ENCODE data around the gene LMO3.
A peak's percentile ranks its signal among the peaks of the same experiment; 100 is the strongest.
"Not testable (repeated sequence)": the region's sequence is repeated elsewhere in the genome, so short reads cannot be mapped to it uniquely, and the experiment has no call there.

LMO3 gene

GRCh38 chr12:16537652-16538051, 68.3 kb downstream of the LMO3 start:
- not testable (repeated sequence) for DNase-seq

GRCh38 chr12:16531621-16532020, 74.3 kb downstream of the LMO3 start:
- DNase-seq: peak; percentile 79

GRCh38 chr12:16530268-16530850, 75.6 kb downstream of the LMO3 start:
- no peak for DNase-seq

GRCh38 chr12:16526693-16527092, 79.3 kb downstream of the LMO3 start:
- no peak for DNase-seq

- DNase-seq: no peak
These were observed 81.6 kb downstream of the LMO3 start for GRCh38 chr12:16524378-16524777.

- DNase-seq: no peak
These were observed 82.0 kb downstream of the LMO3 start for GRCh38 chr12:16523951-16524331.

- no peak for DNase-seq
These were observed 82.5 kb downstream of the LMO3 start for GRCh38 chr12:16523284-16523950.

GRCh38 chr12:16520328-16520727, 85.6 kb downstream of the LMO3 start:
- DNase-seq: no peak

- no peak for DNase-seq
These were observed 90.3 kb downstream of the LMO3 start for GRCh38 chr12:16515666-16516065.

- DNase-seq: no peak
These were observed 92.7 kb downstream of the LMO3 start for GRCh38 chr12:16513231-16513630.

GRCh38 chr12:16509411-16509810, 96.6 kb downstream of the LMO3 start:
- DNase-seq: no peak

GRCh38 chr12:16506394-16506793, 99.6 kb downstream of the LMO3 start:
- no peak for DNase-seq

GRCh38 chr12:16504200-16504599, 101.8 kb downstream of the LMO3 start:
- DNase-seq: no peak

- no peak for DNase-seq
These were observed 106.4 kb downstream of the LMO3 start for GRCh38 chr12:16499611-16500010.
